HCT116 (cell line): ENCODE results near the gene HAPLN3.

Source experiments
- CTCF ChIP-seq, 3 experiments: fragments of 200-600 bp in 1 of 3; sonication (generic) in 1 of 3; IDR thresholded peaks in 2 of 3; conservative IDR thresholded peaks in 1 of 3; 2 replicates each; pipeline ENCODE4 v1.5.1; 2012 to 2017; ENCODE audit warnings: low read depth in 2 of 3, low read length in 2 of 3, antibody characterized with exemption in 1 of 3, borderline replicate concordance in 1 of 3, control low read depth in 1 of 3, mild to moderate bottlenecking in 1 of 3, mixed read lengths in 1 of 3, mixed run types in 1 of 3, moderate library complexity in 1 of 3; ENCODE audit not compliant: insufficient read depth in 1 of 3
- JUND ChIP-seq: IDR thresholded peaks from 2 replicates; pipeline ENCODE4 v1.6.1; 2012
- POLR2AphosphoS5 ChIP-seq: IDR thresholded peaks from 2 replicates; pipeline ENCODE4 v1.6.1; 2011; ENCODE audit warnings: mild to moderate bottlenecking, low read depth, low read length, moderate library complexity
- YY1 ChIP-seq: IDR thresholded peaks from 2 replicates; pipeline ENCODE4 v1.6.1; 2011; ENCODE audit warnings: low read length, low read depth, moderate library complexity, mild to moderate bottlenecking; ENCODE audit not compliant: insufficient replicate concordance; ENCODE audit errors: extremely low read depth

GRCh38 chr15:88908697-88909621, 13.6 kb upstream of the HAPLN3 start:
- no peak for TF ChIP-seq CTCF (IDR thresholded peaks at IDR 0.05 in 2 of 3, conservative IDR thresholded peaks at IDR 0.05 in 1 of 3; ENCODE audit: borderline replicate concordance in 1 of 3, insufficient read depth in 1 of 3, low read depth in 2 of 3, low read length in 2 of 3)
- no peak for TF ChIP-seq YY1
- no peak for TF ChIP-seq JUND
- TF ChIP-seq POLR2AphosphoS5: no peak
